SU-DHL-6 (cell line): Measurements from ENCODE around the gene RBPMS2.

Source experiments
- H2AFZ ChIP-seq: fragments of 200-600 bp; sonication (generic); 2 replicates; pipeline ENCODE4 v1.6.1; 2014; ENCODE audit warnings: low read depth, mild to moderate bottlenecking, moderate library complexity, mixed read lengths, antibody characterized with exemption, low read length; ENCODE audit not compliant: severe bottlenecking
- H3F3A ChIP-seq: fragments of 200-600 bp; shearing (Covaris generic); 2 replicates; pipeline ENCODE4 v1.6.0; 2016; ENCODE audit warnings: antibody characterized with exemption, mild to moderate bottlenecking; ENCODE audit not compliant: insufficient read depth
- H3K27ac ChIP-seq: fragments of 200-600 bp; sonication (generic); 2 replicates; pipeline ENCODE4 v1.5.1; 2016; ENCODE audit warnings: low read depth, mild to moderate bottlenecking, low read length, moderate library complexity, mixed read lengths
- H3K27me3 ChIP-seq: fragments of 200-600 bp; sonication (generic), shearing (Covaris generic); 2 replicates; pipeline ENCODE4 v1.6.0; 2014; ENCODE audit warnings: mild to moderate bottlenecking, low read length
- H3K36me3 ChIP-seq: fragments of 200-600 bp; sonication (generic); 2 replicates; pipeline ENCODE4 v1.6.1; 2014; ENCODE audit warnings: mild to moderate bottlenecking, low read length, mixed read lengths
- H3K4me2 ChIP-seq: fragments of 300-600, 200-600 bp; shearing (Covaris generic), sonication (generic); 2 replicates; pipeline ENCODE4 v1.6.0; 2014; ENCODE audit warnings: low read length, low read depth, mild to moderate bottlenecking; ENCODE audit not compliant: poor library complexity, severe bottlenecking
- H3K4me3 ChIP-seq: fragments of 200-600 bp; sonication (generic); 2 replicates; pipeline ENCODE4 v1.5.1; 2014; ENCODE audit warnings: antibody characterized with exemption, low read length, mild to moderate bottlenecking, mixed read lengths; ENCODE audit not compliant: insufficient read depth, poor library complexity, severe bottlenecking
- H3K79me2 ChIP-seq: fragments of 200-600 bp; sonication (generic); 2 replicates; pipeline ENCODE4 v1.6.1; 2014; ENCODE audit warnings: mild to moderate bottlenecking, low read length, moderate library complexity; ENCODE audit not compliant: insufficient read depth
- H3K9ac ChIP-seq: fragments of 200-600 bp; sonication (generic); 2 replicates; pipeline ENCODE4 v1.7.0; 2014; ENCODE audit warnings: mild to moderate bottlenecking, low read length
- H3K9me2 ChIP-seq: fragments of 200-600 bp; sonication (generic); replicated peaks from 2 replicates; pipeline ENCODE4 v1.6.1; 2014; ENCODE audit warnings: low read length; ENCODE audit not compliant: insufficient read depth
- H3K9me3 ChIP-seq: fragments of 200-600 bp; sonication (generic); 2 replicates; pipeline ENCODE4 v1.6.1; 2014; ENCODE audit warnings: low read length, mixed read lengths; ENCODE audit not compliant: insufficient read depth
- H4K20me1 ChIP-seq: fragments of 200-600 bp; sonication (generic); 2 replicates; pipeline ENCODE4 v1.6.1; 2014; ENCODE audit warnings: low read depth, mild to moderate bottlenecking, antibody characterized with exemption, low read length, moderate library complexity, mixed read lengths
- CTCF ChIP-seq: fragments of 200-600 bp; sonication (generic); IDR thresholded peaks from one replicate; pipeline ENCODE4 v1.5.1; 2017; ENCODE audit warnings: antibody characterized with exemption, mild to moderate bottlenecking, low read length, moderate library complexity; ENCODE audit not compliant: insufficient read depth, poor library complexity, severe bottlenecking
- EZH2phosphoT487 ChIP-seq: fragments of 200-600 bp; sonication (generic), shearing (Covaris generic); conservative IDR thresholded peaks from 2 replicates; pipeline ENCODE4 v1.6.1; 2018; ENCODE audit warnings: mild to moderate bottlenecking, antibody characterized with exemption, low read length, moderate library complexity, mixed read lengths

Gene RBPMS2

GRCh38 chr15:64739156-64739555, 36.2 kb downstream of the RBPMS2 start:
- TF ChIP-seq EZH2phosphoT487, result no peak
- Histone ChIP-seq H3F3A (no peaks in the 10 kb centered on the region), H3K79me2 (no peaks in the 10 kb centered on the region), H3K4me3 (no peak overlapping the region), H3K27ac (no peak overlapping the region), H3K9me2 (no peaks in the 10 kb centered on the region), H3K36me3 (no peaks in the 10 kb centered on the region), H3K9ac (no peak overlapping the region), H2AFZ (no peak overlapping the region), H3K4me2 (no peak overlapping the region), H4K20me1 (no peaks in the 10 kb centered on the region), H3K9me3 (no peaks in the 10 kb centered on the region), H3K27me3 (no peaks in the 10 kb centered on the region)

- H2AFZ ChIP-seq, result no peak overlapping the region
- H4K20me1 ChIP-seq, result no peaks in the 10 kb centered on the region
- TF ChIP-seq CTCF (no peak), EZH2phosphoT487 (no peak)
- no peak overlapping the region for H3K4me2 ChIP-seq
- no peak overlapping the region for H3K9ac ChIP-seq
- H3K27me3 ChIP-seq, result no peaks in the 10 kb centered on the region
- H3K27ac ChIP-seq, result no peak overlapping the region
- H3K4me3 ChIP-seq, result no peak overlapping the region
- no peaks in the 10 kb centered on the region for H3K36me3 ChIP-seq
- no peaks in the 10 kb centered on the region for H3K9me3 ChIP-seq
- H3K79me2 ChIP-seq, result no peaks in the 10 kb centered on the region
- no peaks in the 10 kb centered on the region for H3F3A ChIP-seq
- no peaks in the 10 kb centered on the region for H3K9me2 ChIP-seq
Observed at GRCh38 chr15:64738226-64739095, 36.9 kb downstream of the RBPMS2 start.

GRCh38 chr15:64732156-64732860, 43.1 kb downstream of the RBPMS2 start:
- H3F3A ChIP-seq, result no peaks in the 10 kb centered on the region
- no peak overlapping the region for H3K4me2 ChIP-seq
- H3K9me2 ChIP-seq, result no peaks in the 10 kb centered on the region
- H4K20me1 ChIP-seq, result no peaks in the 10 kb centered on the region
- H3K79me2 ChIP-seq, result no peaks in the 10 kb centered on the region
- no peaks in the 10 kb centered on the region for H3K36me3 ChIP-seq
- no peak overlapping the region for H2AFZ ChIP-seq
- no peak overlapping the region for H3K4me3 ChIP-seq
- no peak for TF ChIP-seq EZH2phosphoT487
- no peak for TF ChIP-seq CTCF
- no peak overlapping the region for H3K9ac ChIP-seq
- H3K9me3 ChIP-seq, result no peaks in the 10 kb centered on the region
- H3K27me3 ChIP-seq, result no peaks in the 10 kb centered on the region
- H3K27ac ChIP-seq, result no peak overlapping the region

- no peaks in the 10 kb centered on the region for H3K9me2 ChIP-seq
- H3K36me3 ChIP-seq, result no peaks in the 10 kb centered on the region
- H3K9ac ChIP-seq, result no peak overlapping the region
- no peaks in the 10 kb centered on the region for H3F3A ChIP-seq
- no peak overlapping the region for H3K4me3 ChIP-seq
- no peaks in the 10 kb centered on the region for H4K20me1 ChIP-seq
- H2AFZ ChIP-seq, result peak overlapping the region; percentile 55
- TF ChIP-seq EZH2phosphoT487 (no peak), CTCF (no peak)
- H3K9me3 ChIP-seq, result no peaks in the 10 kb centered on the region
- no peaks in the 10 kb centered on the region for H3K79me2 ChIP-seq
- H3K4me2 ChIP-seq, result no peak overlapping the region
- H3K27me3 ChIP-seq, result no peaks in the 10 kb centered on the region
- H3K27ac ChIP-seq, result no peak overlapping the region
Observed at GRCh38 chr15:64731805-64732151, 43.6 kb downstream of the RBPMS2 start.
